H1 (cell line): ENCODE data around the gene MRPS5. TPM values are rescaled to one million over a fixed set of nuclear protein-coding genes. Genes with fewer than 3 reads are reported as not detected.

Experiments used
- CTCF ChIP-seq, 3 experiments: IDR thresholded peaks; 1 replicate in 2 of 3; 2 replicates in 1 of 3; pipeline versions ENCODE4 v1.5.1 to v1.6.1; 2011; ENCODE audit warnings: low read length in 3 of 3, mild to moderate bottlenecking in 3 of 3, inconsistent platforms in 2 of 3, low read depth in 1 of 3, moderate library complexity in 1 of 3; ENCODE audit not compliant: insufficient read depth in 1 of 3; ENCODE audit errors: control extremely low read depth in 1 of 3
- GABPA ChIP-seq: IDR thresholded peaks from 2 replicates; pipeline ENCODE4 v1.6.1; 2011; ENCODE audit warnings: mild to moderate bottlenecking, low read length, moderate library complexity, borderline replicate concordance; ENCODE audit not compliant: insufficient read depth
- KDM1A ChIP-seq: fragments of 200-600, 300-600 bp; sonication (generic); IDR thresholded peaks from 2 replicates; pipeline ENCODE4 v1.7.1; 2016; ENCODE audit warnings: mild to moderate bottlenecking, low read length, borderline replicate concordance
- polyA plus RNA-seq, 7 experiments: library from polyadenylated mRNA; depleted of rRNA in 3 of 7; stranded (reverse) in 5 of 7; unstranded in 2 of 7; fragments of >200 nt in 5 of 7; fragments of 200-250 nt in 2 of 7; gene quantifications; 1 replicate in 5 of 7; 2 replicates in 1 of 7; 4 replicates in 1 of 7; pipeline versions ENCODE4 v1.2.1 to v1.2.3, GENCODE V29; 2011 to 2013; ENCODE audit warnings: missing spikeins in 2 of 7, mixed read lengths in 2 of 7
- total RNA-seq: library from RNA; stranded (reverse); fragmentation: NEBNext Ultra II Directional; extraction: Animal tissue kit (Norgen Biotek cat#: 25700); gene quantifications from 2 replicates; pipeline ENCODE4 v1.2.1, GENCODE V29; 2021

The MRPS5 gene
- total and polyA plus RNA-seq, 2 of the 8 experiments (the other 6 are each of a cell fraction or from before 2014, with no cell fraction given) = 36.7 to 53.0 TPM

GRCh38 chr2:95044601-95045000, 77.0 kb downstream of the MRPS5 start (continued):
- TF ChIP-seq CTCF (IDR thresholded peaks at IDR 0.05; ENCODE audit: control extremely low read depth in 1 of 3, insufficient read depth in 1 of 3, low read depth in 1 of 3, low read length in 3 of 3) = no peak
- TF ChIP-seq GABPA = no peak
- no peak for TF ChIP-seq KDM1A
- TF ChIP-seq, all 59 proteins: peak for 0
